ENCODE data around the gene SEC23IP. TPM values are rescaled to one million over a fixed set of nuclear protein-coding genes. Genes with fewer than 3 reads are reported as not detected.
A peak's percentile ranks its signal among the peaks of the same experiment; 100 is the strongest.
"Not testable (repeated sequence)": the region's sequence is repeated elsewhere in the genome, so short reads cannot be mapped to it uniquely, and the experiment has no call there.

SEC23IP gene
- total and polyA plus RNA-seq, 12 donors, result 8.5 to 83.5 (median 36.9) TPM

DNA sequence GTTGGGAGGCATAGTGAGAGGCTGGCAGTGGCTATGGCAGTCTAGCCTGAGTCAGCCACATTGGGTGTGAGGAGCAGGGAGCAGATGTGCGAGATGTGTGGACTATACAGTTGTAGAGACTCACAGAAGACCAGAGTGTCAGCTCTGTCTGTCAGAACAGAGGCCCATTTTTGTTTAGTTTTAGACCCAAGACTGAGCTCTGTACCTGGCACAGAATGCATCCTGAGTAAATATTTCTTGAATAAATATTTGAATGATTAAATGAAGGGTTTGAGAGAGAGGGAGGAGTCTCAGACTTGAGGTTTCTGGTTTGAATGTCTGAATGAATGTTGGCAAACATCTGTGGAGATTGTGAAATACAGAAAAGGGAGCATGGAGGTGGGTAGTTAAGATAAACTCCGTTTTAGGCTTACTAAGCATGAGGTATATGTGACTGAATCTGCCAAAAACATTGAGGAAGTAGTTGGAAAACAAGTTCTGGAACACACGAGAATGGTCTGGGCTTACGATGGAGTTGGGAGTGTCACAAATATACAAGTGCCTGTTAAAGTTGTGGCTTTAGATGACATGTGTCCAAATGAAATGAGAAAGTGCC, 3.6 kb downstream of the SEC23IP start:
- Histone ChIP-seq H3K9me3 (replicated peaks in 1 of 3) (no peaks in the 10 kb centered on the region), H3K36me3 (replicated peaks in 1 of 2) (peaks cover 0 to 11% of the 10 kb centered on the region in 2 donors), H3K27me3 (no peaks in the 10 kb centered on the region), H3K4me3 (no peak overlapping the region), H3K27ac (peak overlapping the region in 3 of 5 donors; percentile 19 to 68 (median 27)), H3K4me1 (replicated peaks in 1 of 2) (peaks cover 27 to 43% of the 10 kb centered on the region in 2 donors)
- TF ChIP-seq, protein P1, sequence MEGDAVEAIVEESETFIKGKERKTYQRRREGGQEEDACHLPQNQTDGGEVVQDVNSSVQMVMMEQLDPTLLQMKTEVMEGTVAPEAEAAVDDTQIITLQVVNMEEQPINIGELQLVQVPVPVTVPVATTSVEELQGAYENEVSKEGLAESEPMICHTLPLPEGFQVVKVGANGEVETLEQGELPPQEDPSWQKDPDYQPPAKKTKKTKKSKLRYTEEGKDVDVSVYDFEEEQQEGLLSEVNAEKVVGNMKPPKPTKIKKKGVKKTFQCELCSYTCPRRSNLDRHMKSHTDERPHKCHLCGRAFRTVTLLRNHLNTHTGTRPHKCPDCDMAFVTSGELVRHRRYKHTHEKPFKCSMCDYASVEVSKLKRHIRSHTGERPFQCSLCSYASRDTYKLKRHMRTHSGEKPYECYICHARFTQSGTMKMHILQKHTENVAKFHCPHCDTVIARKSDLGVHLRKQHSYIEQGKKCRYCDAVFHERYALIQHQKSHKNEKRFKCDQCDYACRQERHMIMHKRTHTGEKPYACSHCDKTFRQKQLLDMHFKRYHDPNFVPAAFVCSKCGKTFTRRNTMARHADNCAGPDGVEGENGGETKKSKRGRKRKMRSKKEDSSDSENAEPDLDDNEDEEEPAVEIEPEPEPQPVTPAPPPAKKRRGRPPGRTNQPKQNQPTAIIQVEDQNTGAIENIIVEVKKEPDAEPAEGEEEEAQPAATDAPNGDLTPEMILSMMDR (IDR thresholded peaks at IDR 0.05), result no peak
- TF ChIP-seq POLR2A (IDR thresholded peaks at IDR 0.05), result no peak
- intact Hi-C loops (cut with DNase I), result no loop called here
- no peak for DNase-seq
- 28 to 38% (median 33%) methylated on average over 4 of the region's 4 CpGs for WGBS, 4 donors

DNA sequence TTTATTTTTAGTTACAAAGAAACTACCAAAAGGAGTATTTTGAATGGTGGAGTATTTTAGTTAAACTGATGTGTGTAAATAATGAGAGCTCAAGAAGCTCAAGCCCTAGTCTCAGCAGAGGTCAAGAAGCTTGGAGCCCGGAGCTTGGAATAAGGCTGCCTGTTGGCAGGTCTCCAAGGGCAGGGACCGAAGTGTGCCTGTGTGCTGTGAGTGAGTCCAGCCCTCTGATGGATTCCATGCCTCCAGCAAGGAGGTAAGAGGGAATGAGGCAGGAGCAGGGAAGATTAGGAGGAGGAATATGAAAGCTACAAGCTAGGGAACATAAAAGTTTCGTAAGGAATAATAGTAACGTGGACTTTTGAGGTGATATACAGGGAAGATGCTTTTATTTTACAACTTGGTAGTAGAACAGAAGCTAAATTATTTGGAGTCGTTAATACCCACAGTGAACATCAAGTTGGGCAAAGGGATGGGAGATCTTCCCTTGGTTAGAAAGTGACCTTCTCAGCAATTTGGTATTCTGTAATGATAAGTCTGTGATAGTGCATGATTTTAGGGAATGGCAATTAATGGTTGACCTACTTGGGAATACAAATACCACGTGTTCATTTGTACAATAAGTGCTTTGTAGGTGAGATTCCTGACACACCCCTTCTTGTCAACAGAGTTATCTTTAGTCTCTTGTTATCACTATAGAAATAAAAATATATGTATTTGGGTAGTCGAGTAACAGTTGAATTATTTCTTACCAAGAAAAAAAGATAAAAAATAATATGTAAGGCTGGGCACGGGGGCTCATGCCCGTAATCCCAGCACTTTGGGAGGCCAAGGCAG, 4.6 kb downstream of the SEC23IP start:
- 50 to 59% (median 53%) methylated on average over 9 of the region's 9 CpGs for WGBS, 4 donors

DNA sequence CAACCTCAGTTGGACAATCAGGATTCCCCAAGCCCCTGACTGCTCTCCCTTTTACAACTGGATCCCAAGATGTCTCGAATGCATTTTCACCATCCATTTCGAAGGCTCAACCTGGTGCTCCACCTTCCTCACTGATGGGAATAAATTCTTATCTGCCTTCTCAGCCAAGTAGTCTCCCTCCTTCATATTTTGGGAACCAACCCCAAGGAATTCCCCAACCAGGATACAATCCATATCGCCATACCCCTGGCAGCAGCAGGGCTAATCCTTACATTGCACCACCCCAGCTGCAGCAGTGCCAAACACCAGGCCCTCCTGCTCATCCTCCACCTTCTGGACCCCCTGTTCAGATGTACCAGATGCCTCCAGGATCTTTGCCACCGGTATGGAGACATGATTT, 6.0 kb downstream of the SEC23IP start:
- peaks cover 19 to 38% of the 10 kb centered on the region in 2 donors for H3K4me1 ChIP-seq (replicated peaks in 1 of 2)
- H3K36me3 ChIP-seq (replicated peaks in 1 of 2), result peaks cover 0 to 20% of the 10 kb centered on the region in 2 donors
- no peak overlapping the region for H3K4me3 ChIP-seq
- H3K27me3 ChIP-seq, result no peaks in the 10 kb centered on the region
- DNase-seq, result no peak
- WGBS, 4 donors, result 89 to 97% (median 95%) methylated on average over 4 of the region's 4 CpGs
- no peak overlapping the region for H3K27ac ChIP-seq
- TF ChIP-seq POLR2A (IDR thresholded peaks at IDR 0.05), result no peak
- TF ChIP-seq, protein P1 (IDR thresholded peaks at IDR 0.05), result no peak
- H3K9me3 ChIP-seq (replicated peaks in 1 of 3), result no peaks in the 10 kb centered on the region
- intact Hi-C loops (cut with DNase I), result no loop called here

More for the DNA sequence above, 4.6 kb downstream of the SEC23IP start:
- DNase-seq, result peak; percentile 55 to 82 (median 67)
- H3K27me3 ChIP-seq, result no peaks in the 10 kb centered on the region
- TF ChIP-seq, protein P1 (IDR thresholded peaks at IDR 0.05), result no peak
- TF ChIP-seq POLR2A (IDR thresholded peaks at IDR 0.05), result no peak
- peaks cover 19 to 44% of the 10 kb centered on the region in 2 donors for H3K4me1 ChIP-seq (replicated peaks in 1 of 2)
- peaks cover 0 to 11% of the 10 kb centered on the region in 2 donors for H3K36me3 ChIP-seq (replicated peaks in 1 of 2)
- peak overlapping the region in 3 of 5 donors; percentile 20 to 68 (median 27) for H3K27ac ChIP-seq
- no peak overlapping the region for H3K4me3 ChIP-seq
- intact Hi-C loops (cut with DNase I), result no loop called here
- H3K9me3 ChIP-seq (replicated peaks in 1 of 3), result no peaks in the 10 kb centered on the region

DNA sequence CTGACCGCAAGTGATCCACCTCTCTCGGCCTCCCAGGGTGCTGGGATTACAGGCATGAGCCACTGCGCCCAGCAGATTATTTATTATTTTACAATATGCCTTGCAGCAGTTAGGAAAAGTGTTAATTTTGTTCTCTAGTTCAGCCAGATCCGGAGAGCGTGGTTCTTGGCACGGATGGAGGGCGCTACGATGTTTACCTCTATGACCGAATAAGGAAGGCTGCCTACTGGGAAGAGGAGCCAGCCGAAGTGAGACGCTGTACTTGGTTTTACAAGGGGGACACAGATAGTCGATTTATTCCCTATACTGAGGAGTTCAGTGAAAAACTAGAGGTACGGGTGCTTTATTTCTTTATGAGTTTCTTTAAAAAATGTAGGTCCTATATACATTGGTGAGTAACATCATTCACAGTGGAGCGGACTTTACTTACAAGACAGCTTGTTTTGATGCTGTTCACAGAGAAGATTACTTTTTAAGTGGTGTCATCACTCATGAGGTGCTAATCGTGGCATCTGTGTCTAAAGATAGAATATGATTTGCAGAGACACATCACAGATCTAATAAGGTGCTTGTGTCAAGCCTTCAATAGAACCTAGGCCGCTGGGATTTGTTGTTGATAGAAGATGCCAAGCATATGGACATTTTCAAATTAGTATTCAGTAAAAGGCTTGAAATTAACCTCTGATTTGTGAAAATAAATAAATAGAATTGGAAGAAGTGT, 11.6 kb downstream of the SEC23IP start:
- H3K4me1 ChIP-seq (replicated peaks in 1 of 2), result peaks cover 0 to 4% of the 10 kb centered on the region in 2 donors
- no peaks in the 10 kb centered on the region for H3K27me3 ChIP-seq
- 89 to 91% (median 90%) methylated on average over 16 of the region's 16 CpGs for WGBS, 4 donors
- intact Hi-C loops (cut with DNase I), result no loop called here
- peaks cover 0 to 54% of the 10 kb centered on the region in 2 donors for H3K36me3 ChIP-seq (replicated peaks in 1 of 2)
- DNase-seq, result no peak
- H3K4me3 ChIP-seq, result no peak overlapping the region
- H3K27ac ChIP-seq, result no peak overlapping the region
- H3K9me3 ChIP-seq (replicated peaks in 1 of 3), result no peaks in the 10 kb centered on the region
- TF ChIP-seq, protein P1 (IDR thresholded peaks at IDR 0.05), result no peak
- TF ChIP-seq POLR2A (IDR thresholded peaks at IDR 0.05), result no peak

DNA sequence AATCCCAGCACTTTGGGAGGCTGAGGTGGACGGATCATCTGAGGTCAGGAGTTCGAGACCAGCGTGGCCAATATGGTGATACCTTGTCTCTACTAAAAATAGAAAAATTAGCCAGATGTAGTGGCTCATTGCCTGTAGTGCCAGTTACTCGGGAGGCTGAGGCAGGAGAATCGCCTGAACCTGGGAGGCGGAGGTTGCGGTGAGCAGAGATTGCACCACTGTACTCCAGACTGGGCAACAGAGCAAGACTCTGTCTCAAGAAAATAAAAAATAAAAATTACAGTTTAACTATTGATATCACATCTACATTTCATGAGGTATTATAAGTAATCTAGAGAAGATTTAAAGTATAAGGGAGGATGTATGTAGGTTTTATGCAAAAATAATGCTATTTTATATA, 15.2 kb downstream of the SEC23IP start:
- H3K27ac ChIP-seq; H3K27me3 ChIP-seq; H3K4me3 ChIP-seq; intact Hi-C loops (cut with DNase I); H3K4me1 ChIP-seq (replicated peaks in 1 of 2); DNase-seq; H3K9me3 ChIP-seq (replicated peaks in 1 of 3): not testable (repeated sequence)
- WGBS, 4 donors, result 96 to 98% (median 97%) methylated on average over 7 of the region's 7 CpGs
- H3K36me3 ChIP-seq (replicated peaks in 1 of 2), result peaks cover 0 to 71% of the 10 kb centered on the region in 2 donors
